Gastroesophageal sphincter (tissue), 4 donors: Measurements from ENCODE around the gene APOBR. TPM values are rescaled to one million over a fixed set of nuclear protein-coding genes. Genes with fewer than 3 reads are reported as not detected.
A peak's percentile ranks its signal among the peaks of the same experiment; 100 is the strongest.
"Not testable (repeated sequence)": the region's sequence is repeated elsewhere in the genome, so short reads cannot be mapped to it uniquely, and the experiment has no call there.

Experiments
- ATAC-seq: fragments of 150-250 bp; one replicate; pipeline ENCODE4 v1.9.1; 2016; ENCODE audit warnings: mild to moderate bottlenecking, moderate library complexity
- H3K27ac ChIP-seq, 4 donors: fragments of 200-600 bp; sonication (generic) in 3 of 4; 1 replicate in 3 of 4; 2 replicates in 1 of 4; pipeline ENCODE4 v1.5.1; 2016 to 2019
- H3K27me3 ChIP-seq: fragments of 200-600 bp; sonication (generic); one replicate; pipeline ENCODE4 v1.5.1; 2019
- H3K36me3 ChIP-seq, 2 donors: fragments of 200-600 bp; sonication (generic); one replicate each; pipeline ENCODE4 v1.5.1; 2019; ENCODE audit warnings: control low read depth in 1 of 2
- H3K4me1 ChIP-seq, 3 donors: fragments of 200-600 bp; sonication (generic); 1 replicate in 2 of 3; 2 replicates in 1 of 3; pipeline ENCODE4 v1.5.1; 2016 to 2019; ENCODE audit warnings: control low read depth in 2 of 3
- H3K4me3 ChIP-seq, 2 donors: fragments of 200-600 bp; sonication (generic); one replicate each; pipeline ENCODE4 v1.5.1; 2019; ENCODE audit warnings: mild to moderate bottlenecking in 1 of 2, moderate library complexity in 1 of 2
- H3K9me3 ChIP-seq, 3 donors: fragments of 200-600 bp; sonication (generic); one replicate each; pipeline ENCODE4 v1.5.1; 2017 to 2019; ENCODE audit warnings: control low read depth in 2 of 3
- CTCF ChIP-seq, 4 experiments: fragments of 200-600 bp in 2 of 4; fragments of 450-650 bp in 2 of 4; sonication (generic) in 1 of 4; IDR thresholded peaks; one replicate each; pipeline ENCODE4 v1.5.1; 2017 to 2019; ENCODE audit warnings: antibody characterized with exemption in 4 of 4, mild to moderate bottlenecking in 2 of 4, moderate library complexity in 2 of 4
- EP300 ChIP-seq: sonication (generic); formaldehyde crosslinking; IDR thresholded peaks from one replicate; pipeline ENCODE4 v1.6.1; 2017; ENCODE audit warnings: antibody characterized with exemption, mild to moderate bottlenecking
- POLR2A ChIP-seq, 2 donors: fragments of 450-650 bp; IDR thresholded peaks; one replicate each; pipeline ENCODE4 v1.6.1; 2017; ENCODE audit warnings: antibody characterized with exemption in 2 of 2, mild to moderate bottlenecking in 2 of 2, moderate library complexity in 1 of 2
- POLR2AphosphoS5 ChIP-seq: sonication (generic); formaldehyde crosslinking; IDR thresholded peaks from one replicate; pipeline ENCODE4 v1.6.1; 2017; ENCODE audit warnings: antibody characterized with exemption
- whole genome bisulfite sequencing, 2 donors: methylation state at CpG; one replicate each; pipeline ENCODE4 v1.1.5; 2018; ENCODE audit warnings: low coverage in 1 of 2; 5-methylcytosine and 5-hydroxymethylcytosine counted together
- total RNA-seq, 4 donors: library from RNA; depleted of rRNA; stranded (reverse); fragments of >200 nt; gene quantifications; one replicate each; pipeline ENCODE4 v1.1.0, GENCODE V29; 2016

Gene APOBR
- total RNA-seq, 4 donors from 2014 or later: 1.2 to 3.1 (median 1.5) TPM

- Histone ChIP-seq H3K4me1 (peaks cover 0 to 47% (median 8%) of the 10 kb centered on the region in 3 donors), H3K27ac (peak overlapping the region in 2 of 4 donors; percentile 91 to 93), H3K36me3 (peaks cover 0 to 13% of the 10 kb centered on the region in 2 donors), H3K27me3 (no peaks in the 10 kb centered on the region), H3K4me3 (no peak overlapping the region), H3K9me3 (no peaks in the 10 kb centered on the region)
- 83 to 100% methylated on average over 1 to 2 of the region's 3 CpGs for WGBS, 2 donors
- no peak for ATAC-seq
- no peak for TF ChIP-seq POLR2A (IDR thresholded peaks at IDR 0.05)
These were observed 45.9 kb downstream of the APOBR start for GRCh38 chr16:28540346-28540745.

GRCh38 chr16:28542646-28543045 lies 48.2 kb downstream of the APOBR start:
- no peaks in the 10 kb centered on the region for H3K27me3 ChIP-seq
- H3K4me3 ChIP-seq: no peak overlapping the region
- H3K27ac ChIP-seq: no peak overlapping the region
- peaks cover 0 to 25% (median 0%) of the 10 kb centered on the region in 3 donors for H3K4me1 ChIP-seq
- no peak for ATAC-seq
- H3K9me3 ChIP-seq: no peaks in the 10 kb centered on the region
- 90 to 97% methylated on average over 3 to 5 of the region's 7 CpGs for WGBS, 2 donors
- no peaks in the 10 kb centered on the region for H3K36me3 ChIP-seq
- TF ChIP-seq POLR2A (IDR thresholded peaks at IDR 0.05) (no peak), CTCF (IDR thresholded peaks at IDR 0.05) (no peak), EP300 (no peak)

- no peak overlapping the region for H3K27ac ChIP-seq
- H3K36me3 ChIP-seq: no peaks in the 10 kb centered on the region
- no peak for TF ChIP-seq CTCF (IDR thresholded peaks at IDR 0.05)
- no peak for TF ChIP-seq POLR2AphosphoS5
- no peak for TF ChIP-seq POLR2A (IDR thresholded peaks at IDR 0.05)
- TF ChIP-seq EP300: no peak
- ATAC-seq: no peak
- H3K27me3 ChIP-seq: no peaks in the 10 kb centered on the region
- peaks cover 0 to 21% (median 0%) of the 10 kb centered on the region in 3 donors for H3K4me1 ChIP-seq
- H3K9me3 ChIP-seq: no peaks in the 10 kb centered on the region
- H3K4me3 ChIP-seq: no peak overlapping the region
- WGBS, 2 donors: 29 to 73% methylated on average over 2 to 7 of the region's 7 CpGs
These were observed 48.6 kb downstream of the APOBR start for GRCh38 chr16:28543072-28543471.

GRCh38 chr16:28544998-28545397 lies 50.6 kb downstream of the APOBR start:
- no peaks in the 10 kb centered on the region for H3K9me3 ChIP-seq
- H3K4me3 ChIP-seq: no peak overlapping the region
- peaks cover 5% of the 10 kb centered on the region for H3K27me3 ChIP-seq
- 67 to 74% methylated on average over 1 to 2 of the region's 3 CpGs for WGBS, 2 donors
- no peak for ATAC-seq
- H3K27ac ChIP-seq: no peak overlapping the region
- no peaks in the 10 kb centered on the region for H3K36me3 ChIP-seq
- no peak for TF ChIP-seq CTCF (IDR thresholded peaks at IDR 0.05)
- no peak for TF ChIP-seq EP300
- no peak for TF ChIP-seq POLR2AphosphoS5
- no peak for TF ChIP-seq POLR2A (IDR thresholded peaks at IDR 0.05)
- peaks cover 0 to 6% (median 0%) of the 10 kb centered on the region in 3 donors for H3K4me1 ChIP-seq

- not testable (repeated sequence) for H3K27ac ChIP-seq, H3K36me3 ChIP-seq, H3K27me3 ChIP-seq, H3K9me3 ChIP-seq, H3K4me3 ChIP-seq, H3K4me1 ChIP-seq, ATAC-seq
- 91% methylated on average over 6 of the region's 7 CpGs; no CpG with 5 or more reads in 1 of the 2 donors for WGBS, 2 donors
These were observed 51.5 kb downstream of the APOBR start for GRCh38 chr16:28545964-28546363.

- WGBS, 2 donors: 68 to 82% methylated on average over 2 to 5 of the region's 7 CpGs
- no peak overlapping the region for H3K27ac ChIP-seq
- no peaks in the 10 kb centered on the region for H3K36me3 ChIP-seq
- H3K4me1 ChIP-seq: no peaks in the 10 kb centered on the region
- no peak overlapping the region for H3K4me3 ChIP-seq
- peaks cover 5% of the 10 kb centered on the region for H3K27me3 ChIP-seq
- no peaks in the 10 kb centered on the region for H3K9me3 ChIP-seq
- no peak for ATAC-seq
- TF ChIP-seq CTCF (IDR thresholded peaks at IDR 0.05) (no peak), POLR2A (IDR thresholded peaks at IDR 0.05) (no peak), EP300 (no peak), POLR2AphosphoS5 (no peak)
These were observed 52.2 kb downstream of the APOBR start for GRCh38 chr16:28546626-28547025.
